Gastroesophageal sphincter (tissue), 3 donors: ENCODE measurements around the gene GALNT2.

ENCODE experiments used
- EP300 ChIP-seq: sonication (generic); formaldehyde crosslinking; IDR thresholded peaks from one replicate; pipeline ENCODE4 v1.6.1; 2017; ENCODE audit warnings: antibody characterized with exemption, mild to moderate bottlenecking
- POLR2A ChIP-seq, 2 donors: fragments of 450-650 bp; IDR thresholded peaks; one replicate each; pipeline ENCODE4 v1.6.1; 2017; ENCODE audit warnings: antibody characterized with exemption in 2 of 2, mild to moderate bottlenecking in 2 of 2, moderate library complexity in 1 of 2
- POLR2AphosphoS5 ChIP-seq: sonication (generic); formaldehyde crosslinking; IDR thresholded peaks from one replicate; pipeline ENCODE4 v1.6.1; 2017; ENCODE audit warnings: antibody characterized with exemption
- TF ChIP-seq, protein P1 (sequence below), 4 experiments: fragments of 200-600 bp in 2 of 4; fragments of 450-650 bp in 2 of 4; sonication (generic) in 1 of 4; IDR thresholded peaks; one replicate each; pipeline ENCODE4 v1.5.1; 2017 to 2019; ENCODE audit warnings: antibody characterized with exemption in 4 of 4, mild to moderate bottlenecking in 2 of 4, moderate library complexity in 2 of 4

- TF ChIP-seq POLR2A (IDR thresholded peaks at IDR 0.05) (no peak), EP300 (no peak), POLR2AphosphoS5 (no peak)
- TF ChIP-seq, protein P1, sequence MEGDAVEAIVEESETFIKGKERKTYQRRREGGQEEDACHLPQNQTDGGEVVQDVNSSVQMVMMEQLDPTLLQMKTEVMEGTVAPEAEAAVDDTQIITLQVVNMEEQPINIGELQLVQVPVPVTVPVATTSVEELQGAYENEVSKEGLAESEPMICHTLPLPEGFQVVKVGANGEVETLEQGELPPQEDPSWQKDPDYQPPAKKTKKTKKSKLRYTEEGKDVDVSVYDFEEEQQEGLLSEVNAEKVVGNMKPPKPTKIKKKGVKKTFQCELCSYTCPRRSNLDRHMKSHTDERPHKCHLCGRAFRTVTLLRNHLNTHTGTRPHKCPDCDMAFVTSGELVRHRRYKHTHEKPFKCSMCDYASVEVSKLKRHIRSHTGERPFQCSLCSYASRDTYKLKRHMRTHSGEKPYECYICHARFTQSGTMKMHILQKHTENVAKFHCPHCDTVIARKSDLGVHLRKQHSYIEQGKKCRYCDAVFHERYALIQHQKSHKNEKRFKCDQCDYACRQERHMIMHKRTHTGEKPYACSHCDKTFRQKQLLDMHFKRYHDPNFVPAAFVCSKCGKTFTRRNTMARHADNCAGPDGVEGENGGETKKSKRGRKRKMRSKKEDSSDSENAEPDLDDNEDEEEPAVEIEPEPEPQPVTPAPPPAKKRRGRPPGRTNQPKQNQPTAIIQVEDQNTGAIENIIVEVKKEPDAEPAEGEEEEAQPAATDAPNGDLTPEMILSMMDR (IDR thresholded peaks at IDR 0.05), result no peak
Measured at GRCh38 chr1:230065161-230065560, 1.9 kb upstream of the GALNT2 start.
